ENCODE results near the gene CHEK2.
"Not testable (repeated sequence)": the region's sequence is repeated elsewhere in the genome, so short reads cannot be mapped to it uniquely, and the experiment has no call there.

The CHEK2 gene

GRCh38 chr22:28766628-28767027, 25.0 kb upstream of the CHEK2 start:
- H3K36me3 ChIP-seq (ENCODE audit: insufficient read depth, low read length), result no peaks in the 10 kb centered on the region
- H3K4me1 ChIP-seq (ENCODE audit: insufficient read depth, low read length), result peaks cover 3% of the 10 kb centered on the region; the same call in 1 of the 2 replicates
- no peak overlapping the region for H3K9ac ChIP-seq (ENCODE audit: low read depth, low read length)
- no peaks in the 10 kb centered on the region; the same call in 1 of the 2 replicates for H3K9me3 ChIP-seq (ENCODE audit: control insufficient read depth, insufficient read depth, low read length)

- not testable (repeated sequence) for H3K4me1 ChIP-seq (ENCODE audit: insufficient read depth, low read length); H3K36me3 ChIP-seq (ENCODE audit: insufficient read depth, low read length); H3K9ac ChIP-seq (ENCODE audit: low read depth, low read length); H3K9me3 ChIP-seq (ENCODE audit: control insufficient read depth, insufficient read depth, low read length)
Measured at GRCh38 chr22:28762000-28762399, 20.4 kb upstream of the CHEK2 start.

DNA sequence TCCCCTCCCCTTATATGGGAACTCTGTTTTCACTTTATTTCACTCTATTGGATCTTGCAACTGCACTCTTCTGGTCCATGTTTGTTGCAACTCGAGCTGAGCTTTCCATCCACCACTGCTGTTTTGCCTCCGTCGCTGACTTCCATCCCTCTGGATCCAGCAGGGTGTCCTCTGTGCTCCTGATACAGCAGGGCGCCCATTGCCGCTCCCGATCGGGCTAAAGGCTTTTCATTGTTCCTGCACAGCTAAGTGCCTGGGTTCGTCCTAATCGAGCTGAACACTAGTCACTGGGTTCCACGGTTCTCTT, 19.8 kb upstream of the CHEK2 start:
- Histone ChIP-seq H3K36me3 (ENCODE audit: insufficient read depth, low read length) (no peaks in the 10 kb centered on the region; the same call in 1 of the 2 replicates), H3K4me1 (ENCODE audit: insufficient read depth, low read length) (peaks cover 6% of the 10 kb centered on the region; the same call in 1 of the 2 replicates), H3K9me3 (ENCODE audit: control insufficient read depth, insufficient read depth, low read length) (no peaks in the 10 kb centered on the region; the same call in 1 of the 2 replicates), H3K9ac (ENCODE audit: low read depth, low read length) (peak overlapping the region; percentile 50; the same call in 1 of the 2 replicates)

- no peaks in the 10 kb centered on the region; the same call in 1 of the 2 replicates for H3K36me3 ChIP-seq (ENCODE audit: insufficient read depth, low read length)
- H3K4me1 ChIP-seq (ENCODE audit: insufficient read depth, low read length), result peaks cover 6% of the 10 kb centered on the region; the same call in 1 of the 2 replicates
- no peaks in the 10 kb centered on the region; the same call in 1 of the 2 replicates for H3K9me3 ChIP-seq (ENCODE audit: control insufficient read depth, insufficient read depth, low read length)
- H3K9ac ChIP-seq (ENCODE audit: low read depth, low read length), result peak overlapping the region; percentile 50
Measured at GRCh38 chr22:28759861-28760560, 18.4 kb upstream of the CHEK2 start.

GRCh38 chr22:28754512-28754911, 12.9 kb upstream of the CHEK2 start:
- not testable (repeated sequence) for H3K9me3 ChIP-seq (ENCODE audit: control insufficient read depth, insufficient read depth, low read length); H3K9ac ChIP-seq (ENCODE audit: low read depth, low read length); H3K36me3 ChIP-seq (ENCODE audit: insufficient read depth, low read length); H3K4me1 ChIP-seq (ENCODE audit: insufficient read depth, low read length)

GRCh38 chr22:28750471-28750881, 8.9 kb upstream of the CHEK2 start:
- Histone ChIP-seq H3K4me1 (ENCODE audit: insufficient read depth, low read length) (no peaks in the 10 kb centered on the region), H3K9ac (ENCODE audit: low read depth, low read length) (no peak overlapping the region), H3K9me3 (ENCODE audit: control insufficient read depth, insufficient read depth, low read length) (no peaks in the 10 kb centered on the region), H3K36me3 (ENCODE audit: insufficient read depth, low read length) (peaks cover 26% of the 10 kb centered on the region)

- Histone ChIP-seq H3K36me3 (ENCODE audit: insufficient read depth, low read length) (peaks cover 20% of the 10 kb centered on the region), H3K9me3 (ENCODE audit: control insufficient read depth, insufficient read depth, low read length) (no peaks in the 10 kb centered on the region)
Measured at GRCh38 chr22:28743852-28744251, 2.2 kb upstream of the CHEK2 start.

DNA sequence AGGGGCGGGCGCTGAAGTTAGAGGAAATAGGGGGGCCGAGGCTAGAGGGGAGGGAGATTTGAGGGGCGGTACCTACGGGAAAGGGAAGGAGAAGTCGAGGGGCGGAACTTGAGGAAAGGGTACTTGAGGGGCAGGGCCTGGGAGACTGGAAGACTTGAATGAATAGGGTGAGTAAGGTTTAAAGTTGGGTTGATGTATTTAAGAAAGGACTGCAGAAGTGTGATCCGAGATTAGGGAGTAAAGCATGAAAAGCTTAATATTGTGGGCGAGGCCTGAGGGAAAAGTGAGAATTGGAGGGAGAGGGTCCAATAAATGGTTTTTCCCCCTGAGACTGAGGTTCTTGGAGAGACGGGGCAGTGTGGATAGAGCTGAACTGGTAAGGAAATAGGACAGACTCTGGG, 942 bp upstream of the CHEK2 start:
- peaks cover 4% of the 10 kb centered on the region; the same call in 1 of the 2 replicates for H3K4me1 ChIP-seq (ENCODE audit: insufficient read depth, low read length)
- peaks cover 13% of the 10 kb centered on the region for H3K36me3 ChIP-seq (ENCODE audit: insufficient read depth, low read length)

More at GRCh38 chr22:28743852-28744251, 2.2 kb upstream of the CHEK2 start:
- H3K4me1 ChIP-seq (ENCODE audit: insufficient read depth, low read length), result 0 out of 2 replicates have a peak, but pooled peaks cover 3% of the 10 kb centered on the region
- no peak overlapping the region for H3K9ac ChIP-seq (ENCODE audit: low read depth, low read length)

DNA sequence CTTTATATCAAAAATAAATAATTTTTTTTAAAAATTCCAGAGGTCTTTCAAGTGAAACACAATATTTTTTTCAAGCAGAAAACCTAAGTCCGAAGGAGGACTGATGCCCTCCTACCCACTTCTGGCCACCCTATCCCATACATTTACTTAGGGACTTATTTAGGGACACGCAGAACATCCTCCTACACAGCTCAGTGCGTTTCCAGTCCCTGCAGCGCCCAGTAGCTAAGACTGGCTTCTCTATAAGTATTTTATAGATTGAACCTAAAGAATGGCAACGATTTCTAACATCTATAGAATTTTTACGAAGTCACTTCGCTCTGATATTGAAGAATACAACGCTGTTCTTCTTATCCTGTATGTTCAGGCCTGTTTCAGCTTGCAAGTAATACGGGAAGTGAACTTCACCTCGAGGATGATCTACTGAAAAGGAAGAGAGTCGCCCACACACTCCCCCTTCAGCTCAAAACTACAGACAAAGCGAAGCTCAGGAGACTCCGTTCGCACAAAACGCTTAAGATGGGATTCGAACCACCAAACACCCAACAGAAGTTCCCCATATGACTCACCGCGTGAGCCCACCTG, 328 bp downstream of the CHEK2 start:
- H3K36me3 ChIP-seq (ENCODE audit: insufficient read depth, low read length), result peaks cover 12% of the 10 kb centered on the region
- H3K9me3 ChIP-seq (ENCODE audit: control insufficient read depth, insufficient read depth, low read length), result no peaks in the 10 kb centered on the region
- H3K4me1 ChIP-seq (ENCODE audit: insufficient read depth, low read length), result peaks cover 13% of the 10 kb centered on the region
- H3K9ac ChIP-seq (ENCODE audit: low read depth, low read length), result peak overlapping the region; percentile 87

More for the DNA sequence above, 942 bp upstream of the CHEK2 start:
- Histone ChIP-seq H3K9me3 (ENCODE audit: control insufficient read depth, insufficient read depth, low read length) (no peaks in the 10 kb centered on the region), H3K9ac (ENCODE audit: low read depth, low read length) (peak overlapping the region; percentile 87)

GRCh38 chr22:28738876-28739275, 2.7 kb downstream of the CHEK2 start:
- not testable (repeated sequence) for H3K9ac ChIP-seq (ENCODE audit: low read depth, low read length); H3K36me3 ChIP-seq (ENCODE audit: insufficient read depth, low read length); H3K9me3 ChIP-seq (ENCODE audit: control insufficient read depth, insufficient read depth, low read length)
- H3K4me1 ChIP-seq (ENCODE audit: insufficient read depth, low read length), result peaks cover 26% of the 10 kb centered on the region

- H3K9ac ChIP-seq (ENCODE audit: low read depth, low read length), result no peak overlapping the region
- H3K36me3 ChIP-seq (ENCODE audit: insufficient read depth, low read length), result peaks cover 9% of the 10 kb centered on the region; the same call in 1 of the 2 replicates
- H3K4me1 ChIP-seq (ENCODE audit: insufficient read depth, low read length), result peaks cover 26% of the 10 kb centered on the region
- H3K9me3 ChIP-seq (ENCODE audit: control insufficient read depth, insufficient read depth, low read length), result no peaks in the 10 kb centered on the region
Measured at GRCh38 chr22:28737701-28738100, 3.9 kb downstream of the CHEK2 start.

DNA sequence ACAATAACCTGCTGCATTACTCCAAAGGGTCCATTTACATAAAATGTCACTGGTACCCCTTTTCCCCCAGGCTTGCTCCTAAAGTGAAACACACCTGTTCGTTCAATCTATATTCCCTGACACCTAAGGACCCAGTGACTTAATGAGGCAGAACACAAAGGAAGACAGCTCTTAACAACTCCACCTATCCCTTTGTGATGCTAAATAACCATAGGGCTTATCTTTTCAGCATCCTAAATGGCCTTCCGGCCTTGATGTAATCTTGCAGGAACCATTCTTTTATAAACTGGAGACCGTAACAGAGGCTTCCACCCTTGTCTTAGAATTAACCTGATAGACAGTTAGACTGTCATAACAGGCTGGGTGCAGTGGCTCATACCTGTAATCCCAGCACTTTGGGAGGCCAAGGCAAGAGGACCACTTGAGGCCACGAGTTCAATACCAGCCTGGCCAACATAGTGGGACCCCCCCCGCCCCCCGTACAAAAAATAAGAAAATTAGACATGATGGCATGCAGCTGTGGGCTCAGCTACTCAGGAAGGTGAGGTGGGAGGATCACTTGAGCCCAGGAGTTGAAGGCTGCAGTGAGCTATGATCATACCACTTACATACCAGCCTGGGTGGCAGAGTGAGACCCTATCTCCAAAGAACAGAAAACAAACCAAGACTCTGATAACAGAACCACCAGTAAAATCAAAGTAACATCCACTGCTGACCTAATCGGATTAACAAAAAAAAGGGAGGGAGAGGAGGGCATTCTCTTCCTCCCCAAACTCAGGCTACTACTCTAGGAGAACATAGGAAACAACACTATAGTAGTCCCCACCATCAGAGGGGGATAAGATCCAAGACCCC, 5.1 kb downstream of the CHEK2 start:
- Histone ChIP-seq H3K9ac (ENCODE audit: low read depth, low read length) (no peak overlapping the region), H3K4me1 (ENCODE audit: insufficient read depth, low read length) (peaks cover 26% of the 10 kb centered on the region), H3K36me3 (ENCODE audit: insufficient read depth, low read length) (peaks cover 9% of the 10 kb centered on the region; the same call in 1 of the 2 replicates), H3K9me3 (ENCODE audit: control insufficient read depth, insufficient read depth, low read length) (no peaks in the 10 kb centered on the region)

- Histone ChIP-seq H3K4me1 (ENCODE audit: insufficient read depth, low read length) (peaks cover 26% of the 10 kb centered on the region), H3K9ac (ENCODE audit: low read depth, low read length) (no peak overlapping the region), H3K9me3 (ENCODE audit: control insufficient read depth, insufficient read depth, low read length) (no peaks in the 10 kb centered on the region), H3K36me3 (ENCODE audit: insufficient read depth, low read length) (peaks cover 9% of the 10 kb centered on the region; the same call in 1 of the 2 replicates)
Measured at GRCh38 chr22:28734393-28734792, 7.2 kb downstream of the CHEK2 start.

DNA sequence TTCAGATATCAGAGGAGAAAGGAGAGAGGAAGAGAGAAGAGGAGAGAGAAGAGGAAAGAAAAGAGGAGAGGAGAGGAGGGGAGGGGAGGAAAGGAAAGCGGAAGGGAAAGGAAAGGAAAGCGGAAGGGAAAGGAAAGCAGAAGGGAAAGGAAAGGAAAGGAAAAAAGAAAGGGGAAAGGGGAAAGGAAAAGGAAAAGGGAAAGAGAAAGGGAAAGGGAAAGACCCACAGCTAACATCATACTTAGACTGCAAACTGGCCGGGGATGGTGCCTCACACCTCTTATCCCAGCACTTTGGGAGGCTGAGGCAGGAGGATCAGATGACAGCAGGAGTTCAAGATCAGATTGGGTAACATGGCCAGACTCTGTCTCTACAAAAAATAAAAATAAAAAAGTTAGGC, 11.4 kb downstream of the CHEK2 start:
- Histone ChIP-seq H3K9ac (ENCODE audit: low read depth, low read length) (no peak overlapping the region), H3K36me3 (ENCODE audit: insufficient read depth, low read length) (peaks cover 9% of the 10 kb centered on the region; the same call in 1 of the 2 replicates), H3K4me1 (ENCODE audit: insufficient read depth, low read length) (peaks cover 11% of the 10 kb centered on the region), H3K9me3 (ENCODE audit: control insufficient read depth, insufficient read depth, low read length) (no peaks in the 10 kb centered on the region)
